NCI-H446 (cell line): ENCODE measurements around the gene CNTROB.
"Not testable (repeated sequence)": the region's sequence is repeated elsewhere in the genome, so short reads cannot be mapped to it uniquely, and the experiment has no call there.

Experiments used
- DNase-seq, 2 experiments: peaks; one replicate each; lab custom pipeline; 2025; lab: John Stamatoyannopoulos, UW

Gene CNTROB

DNA sequence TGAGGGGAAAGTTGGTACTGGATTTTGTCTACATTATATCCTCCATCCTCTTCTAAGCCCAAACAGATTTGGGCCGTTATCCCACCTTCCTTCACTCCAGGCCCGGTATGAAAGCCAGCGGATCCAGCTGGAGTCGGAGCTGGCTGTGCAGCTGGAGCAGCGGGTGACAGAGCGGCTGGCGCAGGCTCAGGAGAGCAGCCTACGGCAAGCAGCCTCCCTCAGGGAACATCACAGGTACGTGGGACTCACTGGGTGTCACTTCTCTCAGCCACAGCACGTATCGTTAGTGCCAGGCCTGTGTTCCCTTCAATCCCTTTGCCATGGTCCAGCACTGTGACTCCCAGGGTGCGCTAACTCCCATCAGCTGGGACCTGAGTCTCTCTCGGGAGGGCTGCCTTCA, 11.3 kb downstream of the CNTROB start:
- no peak for DNase-seq

DNA sequence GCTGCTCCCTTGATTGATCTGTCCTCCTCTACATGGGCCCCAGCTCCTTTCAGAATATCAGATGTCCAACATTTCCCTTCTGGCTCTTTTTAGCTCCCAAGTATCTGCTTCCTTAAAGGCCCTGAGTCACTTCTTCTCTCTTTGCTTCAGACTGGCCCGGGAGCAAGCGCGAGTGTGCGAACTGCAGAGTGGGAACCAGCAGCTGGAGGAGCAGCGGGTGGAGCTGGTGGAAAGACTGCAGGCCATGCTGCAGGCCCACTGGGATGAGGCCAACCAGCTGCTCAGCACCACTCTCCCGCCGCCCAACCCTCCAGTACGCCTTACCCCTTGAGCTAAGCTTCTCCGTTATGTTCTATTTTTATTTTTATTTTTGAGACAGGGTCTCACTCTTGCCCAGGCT, 12.3 kb downstream of the CNTROB start:
- DNase-seq, result no peak

DNA sequence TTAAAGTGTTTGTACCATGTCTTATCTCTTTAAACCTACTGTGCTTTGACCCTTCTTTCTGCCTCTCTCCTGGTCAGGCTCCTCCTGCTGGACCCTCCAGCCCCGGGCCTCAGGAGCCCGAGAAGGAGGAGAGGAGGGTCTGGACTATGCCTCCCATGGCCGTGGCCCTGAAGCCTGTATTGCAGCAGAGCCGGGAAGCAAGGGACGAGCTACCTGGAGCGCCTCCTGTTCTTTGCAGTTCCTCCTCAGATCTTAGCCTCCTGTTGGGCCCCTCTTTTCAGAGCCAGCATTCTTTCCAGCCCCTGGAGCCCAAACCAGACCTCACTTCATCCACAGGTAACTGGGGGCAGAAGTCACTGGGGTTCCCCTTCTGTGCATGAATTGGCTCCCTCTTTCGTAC, 13.6 kb downstream of the CNTROB start:
- DNase-seq, result no peak

DNA sequence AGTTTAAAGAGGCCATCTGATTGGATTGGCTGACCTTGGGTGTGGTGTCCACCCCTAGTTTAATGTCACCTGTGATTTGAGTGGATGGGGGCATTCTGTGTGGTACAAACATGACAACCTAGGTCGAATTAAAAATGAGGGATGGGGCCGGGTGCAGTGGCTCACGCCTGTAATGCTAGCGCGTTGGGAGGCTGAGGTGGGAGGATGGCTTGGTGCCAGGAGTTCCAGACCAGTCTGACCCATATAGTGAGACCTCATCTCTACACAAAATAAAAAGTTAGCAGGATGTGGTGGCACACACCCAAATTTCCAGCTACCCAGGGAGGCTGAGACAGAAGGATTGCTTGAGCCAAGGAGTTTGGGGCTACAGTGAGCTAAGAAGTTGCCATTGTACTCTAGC, 14.4 kb downstream of the CNTROB start:
- no peak for DNase-seq

DNA sequence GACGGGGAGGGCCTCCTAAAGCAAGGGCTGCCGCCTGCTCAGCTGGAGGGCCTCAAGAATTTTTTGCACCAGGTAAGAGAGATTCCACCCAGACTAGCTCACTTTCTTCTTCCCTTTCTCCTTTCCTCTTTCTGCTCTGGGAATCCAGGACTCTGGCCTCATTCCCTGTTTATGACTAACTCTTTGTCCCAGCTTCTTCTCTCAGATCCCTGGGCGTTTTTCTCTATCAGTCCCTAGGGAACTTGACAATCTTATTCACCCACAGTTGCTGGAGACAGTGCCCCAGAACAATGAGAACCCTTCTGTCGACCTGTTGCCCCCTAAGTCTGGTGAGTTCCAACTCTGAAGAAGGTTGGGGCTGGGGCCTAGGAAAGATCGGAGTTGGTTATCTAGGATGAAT, 15.6 kb downstream of the CNTROB start:
- no peak for DNase-seq

DNA sequence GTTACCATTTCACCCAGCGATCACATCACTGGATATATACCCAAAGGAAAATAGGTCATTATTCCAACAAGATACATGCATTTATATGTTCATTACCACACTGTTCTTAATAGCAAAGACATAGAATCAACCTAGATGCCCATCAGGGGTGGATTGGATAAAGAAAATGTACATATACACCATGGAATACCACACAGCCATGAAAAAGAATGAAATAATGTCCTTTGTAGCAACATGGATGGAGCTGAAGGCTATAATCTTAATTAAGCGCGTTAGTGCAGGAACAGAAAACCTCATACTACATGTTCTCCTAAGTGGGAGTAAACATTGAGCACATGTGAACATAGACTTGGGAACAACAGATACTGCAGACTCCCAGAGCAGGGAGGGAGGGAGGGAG, 18.6 kb downstream of the CNTROB start:
- DNase-seq, result no peak

DNA sequence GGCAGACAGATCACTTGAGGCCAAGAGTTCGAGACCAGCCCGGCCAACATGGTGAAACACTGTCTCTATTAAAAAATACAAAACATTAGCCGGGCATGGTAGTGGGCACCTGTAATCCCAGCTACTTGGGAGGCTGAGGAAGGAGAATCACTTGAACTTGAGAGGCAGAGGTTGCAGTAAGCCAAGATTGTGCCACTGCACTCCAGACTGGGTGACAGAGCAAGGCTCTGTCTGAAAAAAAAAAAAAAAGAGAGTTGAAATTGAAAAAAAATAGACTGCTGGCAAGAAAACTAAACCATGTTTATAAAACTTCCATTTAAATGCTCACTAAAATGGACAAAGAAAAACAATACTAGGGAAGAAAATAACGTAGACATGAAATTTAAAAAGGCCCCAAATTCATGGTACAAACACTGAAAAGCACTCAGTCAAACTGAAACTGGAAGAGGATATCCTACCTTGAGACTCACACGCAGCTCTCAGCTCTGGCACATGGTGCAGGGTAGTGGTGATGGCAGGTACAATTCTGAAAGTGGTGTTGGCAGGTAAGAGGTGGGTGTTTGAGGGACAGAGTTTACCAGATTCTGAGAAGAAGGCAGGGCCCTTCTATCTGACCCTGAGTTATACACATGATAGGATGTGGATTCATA, 19.3 kb downstream of the CNTROB start:
- no peak for DNase-seq

DNA sequence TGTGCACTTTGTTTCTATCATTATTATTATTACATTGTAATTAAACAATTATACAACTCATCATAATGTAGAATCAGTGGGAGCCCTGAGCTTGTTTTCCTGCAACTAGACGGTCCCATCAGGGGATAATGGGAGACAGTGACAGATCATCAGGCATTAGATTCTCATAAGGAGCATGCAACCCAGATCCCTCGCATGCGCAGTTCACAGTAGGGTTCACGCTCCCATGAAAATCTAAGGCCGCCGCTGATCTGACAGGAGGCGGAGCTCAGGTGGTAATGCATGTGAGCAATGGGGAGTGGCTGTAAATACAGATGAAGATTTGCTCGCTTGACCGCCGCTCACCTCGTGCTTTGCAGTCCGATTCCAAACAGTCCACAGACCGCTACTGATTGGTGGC, 21.3 kb downstream of the CNTROB start:
- not testable (repeated sequence) for DNase-seq

DNA sequence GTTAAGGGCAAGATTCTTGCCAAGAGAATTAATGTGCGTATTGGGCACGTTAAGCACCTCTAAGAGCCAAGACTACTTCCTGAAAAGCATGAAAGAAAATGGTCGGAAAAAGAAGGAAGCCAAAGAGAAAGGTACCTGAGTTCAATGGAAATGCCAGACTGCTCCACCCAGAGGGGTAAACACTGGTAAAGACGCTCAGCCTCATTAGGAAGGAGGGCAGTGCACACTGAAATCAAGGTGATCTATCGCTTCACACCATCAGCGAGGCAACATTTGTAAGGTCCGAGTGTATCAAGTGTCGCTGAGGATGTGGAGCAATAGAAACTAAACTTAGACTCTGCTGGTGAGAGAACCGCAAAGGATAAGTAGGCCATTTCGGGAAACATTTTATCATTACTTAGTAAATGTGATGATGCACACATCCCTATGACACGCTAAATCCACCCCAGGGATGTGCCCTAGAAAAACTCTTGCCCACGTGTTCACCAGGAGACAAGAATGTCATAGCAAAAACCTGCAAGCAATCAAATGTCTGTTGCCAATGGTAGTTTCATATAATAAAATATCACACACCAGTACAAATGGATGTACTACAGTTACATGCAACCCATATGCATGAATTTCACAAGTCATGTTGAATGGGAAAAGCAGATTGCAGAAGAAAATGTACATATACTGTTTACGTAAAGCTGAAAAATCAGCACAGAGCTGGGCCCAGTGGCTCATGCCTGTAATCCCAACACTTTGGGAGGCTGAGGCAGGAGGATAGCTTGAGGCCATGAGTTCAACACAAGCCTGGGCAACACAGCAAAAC, 23.6 kb downstream of the CNTROB start:
- no peak for DNase-seq

DNA sequence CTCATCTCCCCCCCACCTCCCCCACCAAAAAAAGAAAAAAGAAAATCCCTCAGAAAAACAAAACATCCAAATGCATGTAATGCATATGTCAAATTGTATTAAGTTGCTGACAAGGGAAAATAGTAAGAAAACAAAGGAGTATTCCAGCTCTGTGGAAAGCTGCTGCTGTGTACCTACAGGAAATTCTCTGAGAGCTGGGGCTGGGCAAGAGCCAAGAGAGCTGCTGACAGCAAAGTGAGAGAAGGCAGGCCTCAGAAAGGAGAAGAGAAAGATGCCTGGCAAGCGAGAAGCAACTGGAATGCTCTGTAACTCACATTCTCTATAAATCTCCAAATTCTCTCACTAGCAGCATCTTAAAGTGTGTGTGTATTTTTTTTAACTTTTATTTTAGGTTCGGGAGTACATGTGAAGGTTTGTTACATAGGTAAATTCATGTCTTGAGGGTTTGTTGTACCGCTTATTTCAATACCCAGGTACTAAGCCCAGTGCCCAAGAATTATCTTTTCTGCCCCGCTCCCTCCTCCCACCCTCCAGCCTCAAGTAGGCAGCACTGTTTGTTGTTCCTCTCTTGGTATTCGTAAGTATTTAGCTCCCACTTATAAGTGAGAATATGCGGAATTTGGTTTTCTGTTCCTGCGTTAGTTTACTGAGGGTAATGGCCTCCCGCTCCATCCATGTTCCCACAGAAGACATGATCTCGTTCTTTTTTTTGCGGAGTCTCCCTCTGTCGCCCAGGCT, 24.4 kb downstream of the CNTROB start:
- DNase-seq, result no peak

DNA sequence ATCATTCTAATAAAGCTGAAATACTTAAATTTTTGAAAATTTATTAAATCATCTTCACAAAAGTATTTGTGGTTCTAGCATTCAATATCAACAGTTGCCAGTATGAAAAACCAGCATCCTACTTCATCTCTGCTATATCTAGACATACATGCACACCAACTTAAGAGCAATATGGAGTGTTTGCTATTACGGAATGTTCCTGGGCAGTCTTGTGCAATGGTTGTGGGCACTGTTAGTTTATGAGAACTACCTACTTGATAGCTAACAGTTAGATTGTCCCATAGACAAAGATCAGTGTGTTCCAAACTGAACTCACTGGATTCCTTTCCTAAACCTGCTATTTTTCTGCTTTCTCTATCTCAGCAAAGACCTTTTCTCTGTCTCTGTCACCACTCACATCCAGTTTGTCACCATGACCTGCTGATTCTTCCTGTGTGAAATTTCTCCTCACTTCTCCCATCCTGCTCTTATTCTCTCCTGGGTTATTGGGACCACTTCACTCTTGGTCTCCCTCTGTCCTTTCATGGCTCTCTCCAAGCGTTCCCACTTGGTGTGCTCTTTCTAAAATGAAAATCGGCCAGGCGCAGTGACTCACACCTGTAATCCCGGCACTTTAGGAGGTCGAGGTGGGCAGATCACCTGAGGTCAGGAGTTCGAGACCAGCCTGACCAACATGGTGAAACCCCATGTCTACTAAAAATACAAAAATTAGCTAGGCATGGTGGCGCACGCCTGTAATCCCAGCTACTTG, 27.7 kb downstream of the CNTROB start:
- no peak for DNase-seq

DNA sequence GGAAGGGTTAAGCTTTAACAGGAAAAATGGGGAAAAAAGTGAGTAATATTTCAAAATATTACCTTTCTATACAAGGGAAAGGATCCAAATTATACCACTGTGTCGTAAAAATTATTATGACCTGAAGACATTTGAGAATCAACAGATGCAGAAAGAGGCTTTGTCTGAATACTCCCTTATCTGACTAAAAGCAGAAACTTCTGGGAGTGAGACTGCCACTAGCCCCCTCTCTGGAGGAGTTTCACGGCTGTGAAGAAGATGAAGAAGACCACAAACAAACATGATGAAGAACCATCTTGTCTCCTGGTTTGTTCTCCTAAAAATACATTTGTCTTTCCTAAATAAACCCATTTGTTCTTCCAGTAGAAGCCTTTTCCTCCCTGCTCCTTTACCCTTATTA, 29.4 kb downstream of the CNTROB start:
- DNase-seq, result no peak

DNA sequence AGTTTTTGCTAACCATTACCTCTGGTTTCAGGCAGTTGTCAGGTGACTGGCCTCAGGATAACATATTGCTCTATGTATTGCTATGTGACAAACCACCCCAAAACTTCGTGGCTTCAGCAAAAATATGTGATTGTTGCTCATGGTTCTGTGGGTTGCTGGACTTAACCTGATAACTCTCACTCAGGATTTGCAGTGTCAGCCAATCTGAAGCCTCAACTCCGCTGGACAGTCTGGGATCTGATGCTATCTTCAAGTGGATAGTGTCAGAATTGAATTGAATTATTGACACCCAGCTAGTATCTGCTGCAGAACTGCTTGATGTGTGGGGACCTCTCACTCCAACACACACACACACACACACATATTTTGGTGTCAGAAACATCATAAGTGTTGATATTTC, 35.7 kb downstream of the CNTROB start:
- no peak for DNase-seq

DNA sequence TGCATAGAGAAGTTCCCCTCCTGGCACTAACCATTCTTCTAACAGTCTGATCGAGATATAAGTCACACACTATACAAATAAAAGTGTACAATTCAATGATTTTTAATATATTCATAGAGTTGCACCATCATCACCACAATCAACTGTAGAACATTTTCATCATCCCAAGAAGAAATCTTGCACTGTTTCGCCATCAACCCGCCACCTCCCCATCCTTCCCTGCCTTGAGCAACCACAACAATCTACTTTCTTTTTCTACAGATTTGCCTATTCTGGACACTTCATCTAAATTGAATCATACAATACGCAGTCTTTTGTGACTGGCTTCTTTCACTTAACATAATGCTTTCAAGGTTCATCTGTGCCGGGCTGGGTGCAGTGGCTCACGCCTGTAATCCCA, 37.4 kb downstream of the CNTROB start:
- no peak for DNase-seq

DNA sequence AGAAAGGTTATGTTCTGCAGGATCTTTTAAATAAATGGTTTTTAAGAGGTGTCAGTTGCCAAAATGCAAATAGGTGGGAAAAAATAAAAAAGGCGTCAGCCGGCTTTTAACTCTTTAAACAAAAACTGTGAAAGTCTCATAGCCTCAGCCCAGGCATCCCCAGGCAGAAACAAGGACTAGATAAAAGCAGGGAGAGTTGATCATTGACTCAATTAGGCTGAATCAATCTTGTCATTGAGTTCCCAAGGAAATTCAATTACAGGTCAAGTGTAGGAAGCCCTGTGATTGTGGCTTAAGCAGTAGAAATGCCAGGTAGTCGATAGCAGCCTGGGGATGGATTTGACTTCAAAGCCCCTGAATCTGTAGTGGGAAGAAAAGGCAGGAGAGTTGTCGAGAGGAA, 39.6 kb downstream of the CNTROB start:
- DNase-seq, result no peak

DNA sequence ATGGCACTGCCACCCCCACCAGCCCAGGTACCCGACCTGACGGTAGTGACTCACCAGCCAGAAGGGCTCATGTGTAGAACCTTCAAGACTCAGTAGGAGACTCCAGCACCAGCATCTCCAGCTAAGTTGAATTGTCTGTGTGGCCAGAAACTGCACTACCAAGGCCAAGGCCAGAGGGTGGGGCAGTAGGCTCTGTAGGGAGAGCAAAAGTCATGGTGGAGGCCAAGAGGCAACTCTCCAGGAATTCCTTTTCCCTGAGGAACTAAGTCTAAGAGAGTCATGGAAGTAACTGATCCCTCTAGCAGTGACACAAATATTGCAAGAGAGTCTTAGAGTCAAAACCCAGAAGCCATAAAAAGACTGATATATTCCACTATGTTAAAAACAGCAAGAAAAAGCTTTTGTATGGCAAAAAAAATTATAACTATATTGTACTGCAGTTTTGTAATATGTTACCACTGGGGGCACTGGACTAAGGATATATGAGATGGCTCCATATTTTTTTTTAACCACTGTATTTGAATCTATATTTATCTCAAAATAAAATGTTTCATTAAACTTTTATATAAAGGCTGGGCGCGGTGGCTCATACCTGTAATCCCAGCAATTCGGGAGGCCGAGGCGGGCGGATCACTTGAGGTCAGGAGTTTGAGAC, 40.3 kb downstream of the CNTROB start:
- no peak for DNase-seq

DNA sequence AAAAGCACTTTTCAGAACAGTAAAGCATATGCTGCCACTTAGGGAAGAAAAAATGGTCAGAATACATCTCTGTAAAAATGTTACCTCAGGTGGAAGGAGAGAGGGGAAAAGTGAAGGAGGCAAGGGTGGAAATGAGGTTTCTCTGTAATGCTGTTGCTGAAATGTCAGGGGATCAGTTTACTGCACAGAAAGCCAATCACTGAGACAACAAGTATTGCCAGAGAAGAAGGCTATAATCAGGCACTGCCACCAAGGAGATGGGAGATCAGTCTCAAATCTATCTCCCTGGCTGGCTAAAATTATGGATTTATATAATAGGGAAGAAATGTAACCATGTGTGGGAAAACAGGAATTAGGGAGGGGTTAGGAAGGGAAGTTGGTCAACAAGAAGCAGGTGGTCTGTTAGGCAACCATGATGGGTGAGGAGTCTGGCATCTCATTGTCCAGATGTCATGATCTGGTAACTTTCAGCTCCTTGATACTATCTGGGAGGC, 42.7 kb downstream of the CNTROB start:
- DNase-seq, result no peak

DNA sequence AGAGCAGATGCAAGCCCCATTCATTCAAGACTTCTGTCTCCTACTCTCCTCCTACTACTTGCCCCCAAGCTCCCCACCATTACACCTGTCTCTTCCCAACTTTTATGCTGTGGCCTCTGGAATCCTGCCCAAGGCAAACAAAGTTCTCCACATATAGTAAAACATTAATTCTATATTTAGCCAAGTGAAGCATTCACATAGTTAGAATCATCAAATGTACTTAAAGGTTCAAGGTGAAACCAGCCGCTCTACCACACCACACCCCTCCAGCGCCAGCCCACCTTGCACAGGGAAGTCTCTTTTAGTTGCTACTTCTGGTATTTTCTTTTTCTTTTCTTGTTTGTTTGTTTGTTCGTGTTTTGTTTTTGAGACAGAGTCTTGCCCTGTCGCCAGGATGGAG, 45.0 kb downstream of the CNTROB start:
- no peak for DNase-seq

DNA sequence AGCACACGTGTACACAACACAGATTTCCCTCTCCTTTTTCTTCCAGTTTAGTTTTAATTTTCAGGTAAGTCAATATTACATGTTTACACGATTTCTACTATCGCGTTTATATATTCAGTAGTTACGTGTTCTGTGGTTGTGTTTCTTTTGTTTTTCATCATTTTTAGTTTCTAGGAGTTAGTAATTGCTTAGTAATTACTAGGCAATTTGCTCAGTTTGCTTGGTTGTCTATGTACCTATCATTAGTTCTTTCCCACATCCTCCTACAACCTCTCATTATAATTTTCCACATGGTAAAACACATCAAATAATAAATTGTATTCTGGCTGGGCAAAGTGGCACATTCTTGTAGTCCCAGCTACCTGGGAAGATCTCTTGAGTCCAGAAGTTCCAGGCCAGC, 45.8 kb downstream of the CNTROB start:
- no peak for DNase-seq

DNA sequence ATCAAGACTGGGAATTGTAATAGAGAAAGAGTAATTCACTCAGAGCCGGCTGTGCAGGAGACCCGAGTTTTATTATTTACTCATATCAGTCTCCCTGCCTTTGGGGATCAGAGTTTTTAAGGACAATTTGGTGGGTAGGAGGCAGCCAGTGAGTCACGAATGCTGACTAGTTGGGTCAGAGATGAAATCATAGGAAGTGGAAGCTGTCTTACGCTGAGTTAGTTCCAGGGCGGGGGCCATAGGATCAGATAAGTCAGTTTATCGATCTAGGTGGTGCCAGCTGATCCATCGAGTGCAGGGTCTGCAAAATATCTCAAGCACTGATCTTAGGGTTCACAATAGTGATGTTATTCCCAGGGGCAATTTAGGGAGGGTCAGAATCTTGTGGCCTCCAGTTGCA, 50.2 kb downstream of the CNTROB start:
- no peak for DNase-seq

DNA sequence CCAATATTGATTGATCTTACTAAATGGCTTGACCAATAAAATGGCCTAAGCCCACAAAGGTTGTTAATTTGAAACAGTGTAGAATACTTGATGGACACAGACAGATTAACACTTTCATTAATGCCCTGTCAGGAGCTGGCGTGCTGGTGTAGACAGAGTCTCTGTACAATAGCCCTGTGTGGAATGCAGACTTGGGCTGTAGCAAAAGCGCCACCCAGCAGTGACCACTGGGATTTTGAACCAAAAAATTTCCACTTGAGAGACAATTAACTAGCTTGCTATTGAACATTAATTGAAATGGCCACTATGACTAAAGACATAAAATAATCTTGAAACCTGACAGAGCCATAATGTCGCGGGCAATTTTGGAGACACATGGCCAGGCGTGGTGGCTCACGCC, 50.7 kb downstream of the CNTROB start:
- peak in 1 of 2 experiments; percentile 16 for DNase-seq

DNA sequence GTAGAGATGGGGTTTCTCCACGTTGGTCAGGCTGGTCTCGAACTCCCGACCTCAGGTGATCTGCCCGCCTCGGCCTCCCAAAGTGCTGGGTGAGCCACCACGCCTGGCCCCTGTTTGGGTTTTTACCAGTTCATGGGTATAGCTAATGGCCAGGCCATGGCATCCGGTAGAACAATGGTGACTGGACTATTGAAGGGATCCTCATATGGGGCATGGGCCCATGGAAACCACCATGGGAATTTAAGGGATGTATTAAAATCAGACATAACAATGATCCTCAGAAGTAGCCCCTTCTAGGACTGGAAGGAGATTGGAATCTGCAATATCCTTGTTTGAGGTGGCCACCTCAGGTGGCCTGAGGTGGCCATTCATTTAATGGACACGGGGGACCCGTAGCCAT, 52.9 kb downstream of the CNTROB start:
- no peak for DNase-seq
